Spleen (tissue), 7 donors: ENCODE results near the gene TMEM205.

ENCODE experiments used
- POLR2A ChIP-seq, 3 donors: fragments of 450-650 bp; IDR thresholded peaks; one replicate each; pipeline ENCODE4 v1.5.1; 2017; ENCODE audit warnings: antibody characterized with exemption in 3 of 3, mild to moderate bottlenecking in 1 of 3
- POLR2AphosphoS5 ChIP-seq, 3 donors: sonication (generic); formaldehyde crosslinking; IDR thresholded peaks; one replicate each; pipeline ENCODE4 v1.5.1; 2017; ENCODE audit warnings: antibody characterized with exemption in 3 of 3
- TF ChIP-seq, protein P1 (sequence below), 11 experiments: fragments of 200-600 bp in 7 of 11; fragments of 450-650 bp in 4 of 11; sonication (generic) in 4 of 11; IDR thresholded peaks in 8 of 11; conservative IDR thresholded peaks in 3 of 11; 1 replicate in 7 of 11; 2 replicates in 4 of 11; pipeline versions ENCODE4 v1.4.0 to v1.8.0; 2016 to 2021; ENCODE audit warnings: antibody characterized with exemption in 11 of 11, inconsistent platforms in 4 of 11, mild to moderate bottlenecking in 1 of 11
- donor health status: DM: no; HTN: no; CAD: no; lungs with moderate emphysema.
- donor health status: DM: no; HTN: no; CAD: no.
- donor health status: DM: no; HTN: no; CAD: no.

DNA sequence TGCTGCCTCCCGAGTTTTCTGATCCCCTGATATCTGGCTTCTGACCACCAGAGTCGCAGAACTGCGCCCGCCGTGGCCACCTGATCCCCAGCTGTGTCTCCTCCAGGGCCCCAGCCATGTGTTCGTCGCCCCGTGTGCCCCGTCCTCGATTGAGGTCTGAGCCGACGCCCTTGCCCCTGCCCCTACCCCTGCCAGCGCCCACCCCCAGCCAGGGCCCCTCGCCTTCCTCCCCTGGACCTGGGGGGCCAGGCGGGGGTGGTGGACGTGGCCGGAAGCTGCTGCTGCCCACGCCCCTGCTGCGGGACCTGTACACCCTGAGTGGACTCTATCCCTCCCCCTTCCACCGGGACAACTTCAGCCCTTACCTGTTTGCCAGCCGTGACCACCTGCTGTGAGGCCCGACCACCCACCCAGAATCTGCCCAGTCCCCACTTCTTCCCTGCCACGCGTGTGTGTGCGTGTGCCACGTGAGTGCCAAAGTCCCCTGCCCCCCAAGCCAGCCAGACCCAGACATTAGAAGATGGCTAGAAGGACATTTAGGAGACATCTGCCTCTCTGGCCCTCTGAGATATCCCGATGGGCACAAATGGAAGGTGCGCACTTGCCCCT lies 18.3 kb upstream of the TMEM205 start:
- TF ChIP-seq, protein P1, sequence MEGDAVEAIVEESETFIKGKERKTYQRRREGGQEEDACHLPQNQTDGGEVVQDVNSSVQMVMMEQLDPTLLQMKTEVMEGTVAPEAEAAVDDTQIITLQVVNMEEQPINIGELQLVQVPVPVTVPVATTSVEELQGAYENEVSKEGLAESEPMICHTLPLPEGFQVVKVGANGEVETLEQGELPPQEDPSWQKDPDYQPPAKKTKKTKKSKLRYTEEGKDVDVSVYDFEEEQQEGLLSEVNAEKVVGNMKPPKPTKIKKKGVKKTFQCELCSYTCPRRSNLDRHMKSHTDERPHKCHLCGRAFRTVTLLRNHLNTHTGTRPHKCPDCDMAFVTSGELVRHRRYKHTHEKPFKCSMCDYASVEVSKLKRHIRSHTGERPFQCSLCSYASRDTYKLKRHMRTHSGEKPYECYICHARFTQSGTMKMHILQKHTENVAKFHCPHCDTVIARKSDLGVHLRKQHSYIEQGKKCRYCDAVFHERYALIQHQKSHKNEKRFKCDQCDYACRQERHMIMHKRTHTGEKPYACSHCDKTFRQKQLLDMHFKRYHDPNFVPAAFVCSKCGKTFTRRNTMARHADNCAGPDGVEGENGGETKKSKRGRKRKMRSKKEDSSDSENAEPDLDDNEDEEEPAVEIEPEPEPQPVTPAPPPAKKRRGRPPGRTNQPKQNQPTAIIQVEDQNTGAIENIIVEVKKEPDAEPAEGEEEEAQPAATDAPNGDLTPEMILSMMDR (IDR thresholded peaks at IDR 0.05 in 8 of 11, conservative IDR thresholded peaks at IDR 0.05 in 3 of 11), result no peak
- no peak for TF ChIP-seq POLR2AphosphoS5 (IDR thresholded peaks at IDR 0.05)
- TF ChIP-seq POLR2A (IDR thresholded peaks at IDR 0.05), result no peak
